Gastroesophageal sphincter (tissue), 4 donors: ENCODE results near the gene TMEM198. TPM values are rescaled to one million over a fixed set of nuclear protein-coding genes. Genes with fewer than 3 reads are reported as not detected.
A peak's percentile ranks its signal among the peaks of the same experiment; 100 is the strongest.

ENCODE experiments used
- ATAC-seq: fragments of 150-250 bp; one replicate; pipeline ENCODE4 v1.9.1; 2016; ENCODE audit warnings: mild to moderate bottlenecking, moderate library complexity
- H3K27ac ChIP-seq, 4 donors: fragments of 200-600 bp; sonication (generic) in 3 of 4; 1 replicate in 3 of 4; 2 replicates in 1 of 4; pipeline ENCODE4 v1.5.1; 2016 to 2019
- H3K27me3 ChIP-seq: fragments of 200-600 bp; sonication (generic); one replicate; pipeline ENCODE4 v1.5.1; 2019
- H3K36me3 ChIP-seq, 2 donors: fragments of 200-600 bp; sonication (generic); one replicate each; pipeline ENCODE4 v1.5.1; 2019; ENCODE audit warnings: control low read depth in 1 of 2
- H3K4me1 ChIP-seq, 3 donors: fragments of 200-600 bp; sonication (generic); 1 replicate in 2 of 3; 2 replicates in 1 of 3; pipeline ENCODE4 v1.5.1; 2016 to 2019; ENCODE audit warnings: control low read depth in 2 of 3
- H3K4me3 ChIP-seq, 2 donors: fragments of 200-600 bp; sonication (generic); one replicate each; pipeline ENCODE4 v1.5.1; 2019; ENCODE audit warnings: mild to moderate bottlenecking in 1 of 2, moderate library complexity in 1 of 2
- H3K9me3 ChIP-seq, 3 donors: fragments of 200-600 bp; sonication (generic); one replicate each; pipeline ENCODE4 v1.5.1; 2017 to 2019; ENCODE audit warnings: control low read depth in 2 of 3
- EP300 ChIP-seq: sonication (generic); formaldehyde crosslinking; IDR thresholded peaks from one replicate; pipeline ENCODE4 v1.6.1; 2017; ENCODE audit warnings: antibody characterized with exemption, mild to moderate bottlenecking
- POLR2A ChIP-seq, 2 donors: fragments of 450-650 bp; IDR thresholded peaks; one replicate each; pipeline ENCODE4 v1.6.1; 2017; ENCODE audit warnings: antibody characterized with exemption in 2 of 2, mild to moderate bottlenecking in 2 of 2, moderate library complexity in 1 of 2
- POLR2AphosphoS5 ChIP-seq: sonication (generic); formaldehyde crosslinking; IDR thresholded peaks from one replicate; pipeline ENCODE4 v1.6.1; 2017; ENCODE audit warnings: antibody characterized with exemption
- WGBS, 2 donors: methylation state at CpG; one replicate each; pipeline ENCODE4 v1.1.5; 2018; ENCODE audit warnings: low coverage in 1 of 2; 5-methylcytosine and 5-hydroxymethylcytosine counted together
- small RNA-seq, 4 donors: library from RNA; depleted of rRNA; stranded (forward); fragments of <200 nt; gene quantifications; one replicate each; pipeline ENCODE3, GENCODE V24; 2016
- total RNA-seq, 4 donors: library from RNA; depleted of rRNA; stranded (reverse); fragments of >200 nt; gene quantifications; one replicate each; pipeline ENCODE4 v1.1.0, GENCODE V29; 2016
- TF ChIP-seq, protein P1 (sequence below), 4 experiments: fragments of 200-600 bp in 2 of 4; fragments of 450-650 bp in 2 of 4; sonication (generic) in 1 of 4; IDR thresholded peaks; one replicate each; pipeline ENCODE4 v1.5.1; 2017 to 2019; ENCODE audit warnings: antibody characterized with exemption in 4 of 4, mild to moderate bottlenecking in 2 of 4, moderate library complexity in 2 of 4

Gene TMEM198
- total RNA-seq, 4 donors from 2014 or later, result 1.6 to 9.5 (median 4.1) TPM

DNA sequence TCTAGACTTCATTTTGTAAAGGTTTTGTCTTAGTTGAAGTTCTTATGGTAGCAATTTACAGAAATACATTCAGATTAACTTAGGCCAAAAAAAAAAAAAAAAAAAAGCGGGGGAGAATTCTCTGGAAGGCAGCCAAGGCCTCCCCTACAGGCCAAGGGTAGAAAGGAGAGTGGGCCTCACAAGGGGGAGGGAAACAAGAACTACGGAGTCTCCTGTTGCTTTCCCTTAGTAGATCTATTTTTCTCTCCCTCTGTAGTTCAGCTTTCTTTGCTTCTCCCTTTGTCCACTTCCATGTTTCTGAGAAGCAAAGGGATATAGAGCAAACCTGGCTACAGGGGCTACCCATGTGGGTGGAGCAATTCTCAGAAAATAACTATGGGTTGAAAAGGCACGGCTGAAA lies 51.4 kb downstream of the TMEM198 start:
- TF ChIP-seq EP300 (no peak), POLR2AphosphoS5 (no peak), POLR2A (IDR thresholded peaks at IDR 0.05) (no peak)
- TF ChIP-seq, protein P1, sequence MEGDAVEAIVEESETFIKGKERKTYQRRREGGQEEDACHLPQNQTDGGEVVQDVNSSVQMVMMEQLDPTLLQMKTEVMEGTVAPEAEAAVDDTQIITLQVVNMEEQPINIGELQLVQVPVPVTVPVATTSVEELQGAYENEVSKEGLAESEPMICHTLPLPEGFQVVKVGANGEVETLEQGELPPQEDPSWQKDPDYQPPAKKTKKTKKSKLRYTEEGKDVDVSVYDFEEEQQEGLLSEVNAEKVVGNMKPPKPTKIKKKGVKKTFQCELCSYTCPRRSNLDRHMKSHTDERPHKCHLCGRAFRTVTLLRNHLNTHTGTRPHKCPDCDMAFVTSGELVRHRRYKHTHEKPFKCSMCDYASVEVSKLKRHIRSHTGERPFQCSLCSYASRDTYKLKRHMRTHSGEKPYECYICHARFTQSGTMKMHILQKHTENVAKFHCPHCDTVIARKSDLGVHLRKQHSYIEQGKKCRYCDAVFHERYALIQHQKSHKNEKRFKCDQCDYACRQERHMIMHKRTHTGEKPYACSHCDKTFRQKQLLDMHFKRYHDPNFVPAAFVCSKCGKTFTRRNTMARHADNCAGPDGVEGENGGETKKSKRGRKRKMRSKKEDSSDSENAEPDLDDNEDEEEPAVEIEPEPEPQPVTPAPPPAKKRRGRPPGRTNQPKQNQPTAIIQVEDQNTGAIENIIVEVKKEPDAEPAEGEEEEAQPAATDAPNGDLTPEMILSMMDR (IDR thresholded peaks at IDR 0.05), result no peak
- Histone ChIP-seq H3K4me3 (no peak overlapping the region), H3K9me3 (no peaks in the 10 kb centered on the region), H3K27me3 (no peaks in the 10 kb centered on the region), H3K36me3 (no peaks in the 10 kb centered on the region), H3K27ac (no peak overlapping the region), H3K4me1 (peaks cover 0 to 20% (median 13%) of the 10 kb centered on the region in 3 donors)
- ATAC-seq, result no peak
- WGBS, 2 donors, result 10 to 15% methylated on average over 2 to 3 of the region's 3 CpGs

DNA sequence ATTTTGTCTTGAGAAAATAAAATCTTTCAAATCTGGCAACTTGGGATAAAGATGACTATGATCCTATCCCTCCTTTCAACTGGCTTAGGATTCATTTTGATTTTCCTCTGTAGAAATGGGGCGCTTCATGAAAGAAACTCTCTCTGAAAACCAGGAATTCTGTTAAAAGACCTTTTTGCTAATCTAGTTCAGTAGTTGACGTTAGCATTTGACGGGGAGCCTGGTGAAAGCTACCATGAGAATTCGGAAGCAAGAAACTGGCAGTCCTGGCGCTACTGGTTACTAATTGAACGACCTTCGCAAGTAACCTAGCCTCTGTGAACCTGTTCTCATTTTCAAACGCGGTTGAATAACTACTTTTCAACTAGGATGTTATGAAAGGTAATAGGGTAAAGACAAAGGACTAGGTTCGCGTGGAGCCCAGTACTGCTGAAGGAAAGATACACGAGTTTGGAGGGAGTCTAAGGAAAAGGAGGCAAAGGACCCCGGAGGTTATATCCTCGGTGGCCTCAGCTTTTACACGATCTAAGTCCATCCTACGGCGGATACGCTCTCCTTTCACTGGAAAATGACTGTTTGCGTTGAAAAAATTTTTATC lies 53.2 kb downstream of the TMEM198 start:
- Histone ChIP-seq H3K27me3 (no peaks in the 10 kb centered on the region), H3K36me3 (peaks cover 0 to 14% of the 10 kb centered on the region in 2 donors)
- 8 to 11% methylated on average over 15 to 18 of the region's 19 CpGs for WGBS, 2 donors

DNA sequence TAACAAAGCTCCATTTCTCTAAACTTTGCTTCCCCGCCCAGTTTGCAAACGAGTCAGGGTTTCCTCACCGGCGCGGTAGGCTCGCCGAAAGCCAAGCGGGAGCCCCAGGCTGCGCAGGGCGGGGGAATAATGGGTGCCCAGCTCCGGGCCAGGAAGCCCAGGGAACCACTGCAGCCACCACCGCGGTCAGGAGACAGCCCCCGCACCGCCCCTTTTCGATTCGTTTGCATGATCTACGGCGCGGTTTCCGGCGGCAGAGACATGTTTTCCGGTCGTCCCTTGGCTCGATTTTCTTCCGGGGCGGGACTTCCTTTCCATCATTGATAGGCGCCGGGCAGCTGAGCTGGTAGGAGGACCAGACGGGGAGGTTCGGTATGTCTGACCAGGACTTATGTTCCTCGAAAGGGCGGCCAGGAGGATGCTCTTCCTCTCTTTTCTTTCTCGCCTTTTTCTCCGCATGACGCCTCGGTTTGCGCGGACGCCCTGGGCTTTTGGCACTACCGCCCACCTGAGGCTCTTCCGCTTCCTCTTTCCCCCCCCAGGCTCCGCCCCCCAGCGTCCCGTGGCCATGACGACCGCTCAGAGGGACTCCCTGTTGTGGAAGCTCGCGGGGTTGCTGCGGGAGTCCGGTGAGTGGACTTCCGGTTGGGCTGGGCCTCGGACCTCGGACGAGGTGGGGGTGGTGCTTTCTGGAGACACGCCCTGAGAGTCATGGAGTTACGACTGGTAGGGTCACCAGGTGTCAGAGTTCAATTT lies 53.9 kb downstream of the TMEM198 start, which contains the start of gene STK11IP:
TSS of gene STK11IP (plus strand) at position 306 of the 756 bp plus-strand sequence. CDS start at position 569, 263 bp downstream.
- TF ChIP-seq POLR2A (IDR thresholded peaks at IDR 0.05), result peak; percentile 76 to 86
- peak; percentile 83 for TF ChIP-seq POLR2AphosphoS5
- no peak for TF ChIP-seq EP300
- TF ChIP-seq, protein P1 (IDR thresholded peaks at IDR 0.05), result peak in 1 of 4 experiments; percentile 22
- H3K9me3 ChIP-seq, result no peaks in the 10 kb centered on the region
- WGBS, 2 donors, result 0 to 1% methylated on average over 13 to 21 of the region's 57 CpGs
- peak; percentile 96 for ATAC-seq
- peak within 1 kb of the TSS; percentile 88 to 93 (median 90) for H3K27ac ChIP-seq
- H3K4me1 ChIP-seq, result peaks cover 0 to 20% (median 13%) of the 10 kb centered on the region in 3 donors
- peaks cover 0 to 20% of the 10 kb centered on the region in 2 donors for H3K36me3 ChIP-seq
- H3K27me3 ChIP-seq, result no peaks in the 10 kb centered on the region
- H3K4me3 ChIP-seq, result peak within 1 kb of the TSS; percentile 70 to 72

More for the DNA sequence above, 53.2 kb downstream of the TMEM198 start:
- ATAC-seq, result no peak
- peak overlapping the region; percentile 88 to 93 (median 90) for H3K27ac ChIP-seq
- H3K9me3 ChIP-seq, result no peaks in the 10 kb centered on the region
- peaks cover 0 to 20% (median 13%) of the 10 kb centered on the region in 3 donors for H3K4me1 ChIP-seq
- peak overlapping the region; percentile 70 to 72 for H3K4me3 ChIP-seq
- TF ChIP-seq EP300, result no peak
- no peak for TF ChIP-seq POLR2AphosphoS5
- TF ChIP-seq POLR2A (IDR thresholded peaks at IDR 0.05), result no peak
- TF ChIP-seq, protein P1 (IDR thresholded peaks at IDR 0.05), result no peak

DNA sequence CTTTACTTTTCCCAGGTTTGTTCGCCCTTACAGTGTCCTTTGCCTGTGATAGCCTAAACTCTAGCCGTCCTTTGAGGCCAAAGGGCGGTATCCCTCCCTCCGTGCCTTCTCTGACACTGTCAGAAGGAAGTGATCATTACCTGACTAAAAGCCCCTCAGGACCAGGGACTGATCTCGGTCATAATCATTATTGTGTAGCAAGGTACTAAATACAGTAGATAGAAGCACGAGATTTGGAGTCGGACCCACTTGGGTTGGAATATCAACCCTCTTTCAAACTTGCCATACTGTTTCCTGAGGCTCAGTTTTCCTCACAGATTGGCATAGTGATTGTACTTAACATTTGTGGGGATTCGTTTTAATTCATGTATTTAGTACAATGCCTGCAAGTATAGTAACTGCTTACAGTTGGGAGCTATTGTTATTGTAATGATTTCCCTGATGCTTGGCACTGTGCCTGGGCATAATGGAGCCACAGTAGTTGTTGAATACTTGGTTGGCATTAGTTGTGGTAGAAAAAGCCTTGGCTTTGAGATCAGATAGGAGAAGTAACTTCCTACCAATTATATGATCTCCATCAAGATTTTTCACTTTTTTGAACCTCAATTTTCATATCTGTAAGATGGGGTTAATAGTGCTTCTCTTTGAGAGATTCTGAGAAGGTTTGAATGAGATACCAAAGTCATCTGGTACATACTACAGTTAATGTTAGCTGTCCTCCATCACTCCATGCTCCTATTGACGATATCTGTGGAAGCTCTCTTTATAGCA lies 54.7 kb downstream of the TMEM198 start:
- Histone ChIP-seq H3K4me3 (peak overlapping the region; percentile 70 to 72), H3K4me1 (peaks cover 0 to 20% (median 13%) of the 10 kb centered on the region in 3 donors), H3K27me3 (no peaks in the 10 kb centered on the region), H3K36me3 (peaks cover 0 to 28% of the 10 kb centered on the region in 2 donors), H3K27ac (peak overlapping the region; percentile 88 to 93 (median 90)), H3K9me3 (no peaks in the 10 kb centered on the region)
- TF ChIP-seq EP300, result no peak
- no peak for TF ChIP-seq POLR2A (IDR thresholded peaks at IDR 0.05)
- TF ChIP-seq POLR2AphosphoS5, result no peak
- TF ChIP-seq, protein P1 (IDR thresholded peaks at IDR 0.05), result no peak
- ATAC-seq, result no peak
- WGBS, 2 donors, result 23 to 27% methylated on average over 6 to 7 of the region's 9 CpGs

Small RNAs within 50 kb of the gene (small RNA-seq; reads per million reads assigned to genes)
- gene MIR3132 (0 reads per million in 4 donors), gene RN7SKP213 (0 reads per million in 4 donors)

Other genes starting within 250 kb of the TMEM198 start
- 1 to 10 TPM in 2 of 4 donors, under 1 TPM in 1, not detected in 1; 0.58 to 3.0 (median 1.9) TPM for gene PTPRN, start 234.6 kb upstream of the TMEM198 start, total RNA-seq
- not detected for gene RESP18, start 211.3 kb upstream of the TMEM198 start, total RNA-seq
- 10 to 100 TPM; 37.8 to 76.9 (median 59.2) TPM for gene DNPEP, start 156.1 kb upstream of the TMEM198 start, total RNA-seq
- over 10,000 TPM; 10,852 to 31,720 (median 15,007) TPM for gene DES, start 125.7 kb upstream of the TMEM198 start, total RNA-seq
- 100 to 1,000 TPM in 3 of 4 donors, 10 to 100 TPM in 1; 90.2 to 307 (median 214) TPM for gene SPEG, start 109.2 kb upstream of the TMEM198 start, total RNA-seq
- gene GMPPA, start 45.1 kb upstream of the TMEM198 start, total RNA-seq, result 10 to 100 TPM; 11.3 to 26.4 (median 14.2) TPM
- under 1 TPM in 1 of 4 donors, not detected in 3; 0.16 TPM for gene ASIC4, start 29.5 kb upstream of the TMEM198 start, total RNA-seq
- 10 to 100 TPM; 36.0 to 66.0 (median 54.8) TPM for gene CHPF, start 219 bp upstream of the TMEM198 start, total RNA-seq
- 100 to 1,000 TPM in 1 of 4 donors, 10 to 100 TPM in 3; 73.2 to 118 (median 81.6) TPM for gene OBSL1, start 27.5 kb downstream of the TMEM198 start, total RNA-seq
- gene INHA, start 28.3 kb downstream of the TMEM198 start, total RNA-seq, result 1 to 10 TPM in 2 of 4 donors, not detected in 2; 1.8 to 4.4 TPM
- gene STK11IP, start 53.8 kb downstream of the TMEM198 start, total RNA-seq, result 10 to 100 TPM in 3 of 4 donors, 1 to 10 TPM in 1; 7.0 to 19.2 (median 14.7) TPM
- gene SLC4A3, start 83.6 kb downstream of the TMEM198 start, total RNA-seq, result 10 to 100 TPM; 10.4 to 30.6 (median 12.4) TPM